ENCODE measurements around the gene FAM120A.

- TF ChIP-seq CTCF (IDR thresholded peaks at IDR 0.05) (no peak), POLR2A (IDR thresholded peaks at IDR 0.05) (no peak)
Measured at GRCh38 chr9:93467062-93467416, 15.6 kb downstream of the FAM120A start.

Data from esophagus squamous epithelium (tissue), 4 donors.